ENCODE measurements around the gene MET.

DNA sequence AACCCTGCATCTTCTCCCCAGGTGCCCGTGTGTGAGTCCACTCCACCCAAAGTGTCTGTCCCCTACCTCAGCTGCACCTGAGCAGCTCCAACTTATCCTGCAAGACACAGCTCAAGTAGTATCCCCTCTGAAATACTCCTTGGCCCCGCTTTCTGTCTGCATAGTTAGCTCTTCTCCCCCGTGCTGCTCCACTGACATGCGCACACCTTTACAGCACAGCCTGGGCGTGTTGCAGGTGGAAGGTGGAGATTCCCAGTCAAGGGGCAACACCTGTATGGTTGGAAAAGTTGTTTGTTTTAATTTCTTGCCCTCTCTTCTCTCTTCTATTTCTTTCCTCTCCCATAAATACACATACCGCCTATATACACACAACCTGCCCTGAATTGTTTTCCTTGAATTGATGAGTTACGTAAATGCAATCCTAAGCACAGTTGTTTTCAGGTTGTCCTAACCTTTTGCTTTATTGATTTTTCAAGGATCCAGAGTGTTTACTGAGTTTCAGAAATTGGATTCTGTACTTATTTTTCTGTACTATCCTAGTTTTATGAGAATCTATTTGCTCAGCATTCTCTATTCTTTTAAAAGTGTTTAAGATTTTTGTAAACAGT, 14.9 kb downstream of the MET start:
- no peak for TF ChIP-seq SUZ12 (IDR thresholded peaks at IDR 0.05; ENCODE audit: extremely low read depth, insufficient read depth, insufficient read length)
- no peak for TF ChIP-seq ZNF274 (IDR thresholded peaks at IDR 0.05; ENCODE audit: low read depth, low read length)
- no peak for TF ChIP-seq YY1 (IDR thresholded peaks at IDR 0.05; ENCODE audit: insufficient read depth, insufficient read length)

Data from NT2/D1 (cell line).